ENCODE results near the gene CHD6. TPM values are rescaled to one million over a fixed set of nuclear protein-coding genes. Genes with fewer than 3 reads are reported as not detected.

Gene CHD6
- total and polyA plus RNA-seq, 2 experiments from 2014 or later: 41.0 to 158 TPM

DNA sequence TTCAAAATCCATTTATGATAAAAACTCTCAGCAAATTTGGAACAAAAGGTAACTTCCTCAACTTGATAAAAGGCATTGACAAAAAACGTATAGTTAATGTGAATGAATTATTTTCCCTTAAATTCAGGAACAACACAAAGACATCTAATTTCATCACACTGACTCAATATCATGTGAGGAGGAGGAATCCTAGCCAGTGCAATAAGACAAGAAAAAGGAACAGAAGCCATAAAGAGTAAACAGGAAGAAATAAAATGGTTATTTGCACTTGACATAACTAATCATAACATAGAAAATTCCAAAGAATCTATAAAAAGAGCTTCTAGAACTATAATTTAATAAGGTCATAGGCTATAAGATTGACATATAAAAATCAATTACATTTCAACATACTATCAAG, 31.4 kb downstream of the CHD6 start (continued):
- TF ChIP-seq, protein P1, sequence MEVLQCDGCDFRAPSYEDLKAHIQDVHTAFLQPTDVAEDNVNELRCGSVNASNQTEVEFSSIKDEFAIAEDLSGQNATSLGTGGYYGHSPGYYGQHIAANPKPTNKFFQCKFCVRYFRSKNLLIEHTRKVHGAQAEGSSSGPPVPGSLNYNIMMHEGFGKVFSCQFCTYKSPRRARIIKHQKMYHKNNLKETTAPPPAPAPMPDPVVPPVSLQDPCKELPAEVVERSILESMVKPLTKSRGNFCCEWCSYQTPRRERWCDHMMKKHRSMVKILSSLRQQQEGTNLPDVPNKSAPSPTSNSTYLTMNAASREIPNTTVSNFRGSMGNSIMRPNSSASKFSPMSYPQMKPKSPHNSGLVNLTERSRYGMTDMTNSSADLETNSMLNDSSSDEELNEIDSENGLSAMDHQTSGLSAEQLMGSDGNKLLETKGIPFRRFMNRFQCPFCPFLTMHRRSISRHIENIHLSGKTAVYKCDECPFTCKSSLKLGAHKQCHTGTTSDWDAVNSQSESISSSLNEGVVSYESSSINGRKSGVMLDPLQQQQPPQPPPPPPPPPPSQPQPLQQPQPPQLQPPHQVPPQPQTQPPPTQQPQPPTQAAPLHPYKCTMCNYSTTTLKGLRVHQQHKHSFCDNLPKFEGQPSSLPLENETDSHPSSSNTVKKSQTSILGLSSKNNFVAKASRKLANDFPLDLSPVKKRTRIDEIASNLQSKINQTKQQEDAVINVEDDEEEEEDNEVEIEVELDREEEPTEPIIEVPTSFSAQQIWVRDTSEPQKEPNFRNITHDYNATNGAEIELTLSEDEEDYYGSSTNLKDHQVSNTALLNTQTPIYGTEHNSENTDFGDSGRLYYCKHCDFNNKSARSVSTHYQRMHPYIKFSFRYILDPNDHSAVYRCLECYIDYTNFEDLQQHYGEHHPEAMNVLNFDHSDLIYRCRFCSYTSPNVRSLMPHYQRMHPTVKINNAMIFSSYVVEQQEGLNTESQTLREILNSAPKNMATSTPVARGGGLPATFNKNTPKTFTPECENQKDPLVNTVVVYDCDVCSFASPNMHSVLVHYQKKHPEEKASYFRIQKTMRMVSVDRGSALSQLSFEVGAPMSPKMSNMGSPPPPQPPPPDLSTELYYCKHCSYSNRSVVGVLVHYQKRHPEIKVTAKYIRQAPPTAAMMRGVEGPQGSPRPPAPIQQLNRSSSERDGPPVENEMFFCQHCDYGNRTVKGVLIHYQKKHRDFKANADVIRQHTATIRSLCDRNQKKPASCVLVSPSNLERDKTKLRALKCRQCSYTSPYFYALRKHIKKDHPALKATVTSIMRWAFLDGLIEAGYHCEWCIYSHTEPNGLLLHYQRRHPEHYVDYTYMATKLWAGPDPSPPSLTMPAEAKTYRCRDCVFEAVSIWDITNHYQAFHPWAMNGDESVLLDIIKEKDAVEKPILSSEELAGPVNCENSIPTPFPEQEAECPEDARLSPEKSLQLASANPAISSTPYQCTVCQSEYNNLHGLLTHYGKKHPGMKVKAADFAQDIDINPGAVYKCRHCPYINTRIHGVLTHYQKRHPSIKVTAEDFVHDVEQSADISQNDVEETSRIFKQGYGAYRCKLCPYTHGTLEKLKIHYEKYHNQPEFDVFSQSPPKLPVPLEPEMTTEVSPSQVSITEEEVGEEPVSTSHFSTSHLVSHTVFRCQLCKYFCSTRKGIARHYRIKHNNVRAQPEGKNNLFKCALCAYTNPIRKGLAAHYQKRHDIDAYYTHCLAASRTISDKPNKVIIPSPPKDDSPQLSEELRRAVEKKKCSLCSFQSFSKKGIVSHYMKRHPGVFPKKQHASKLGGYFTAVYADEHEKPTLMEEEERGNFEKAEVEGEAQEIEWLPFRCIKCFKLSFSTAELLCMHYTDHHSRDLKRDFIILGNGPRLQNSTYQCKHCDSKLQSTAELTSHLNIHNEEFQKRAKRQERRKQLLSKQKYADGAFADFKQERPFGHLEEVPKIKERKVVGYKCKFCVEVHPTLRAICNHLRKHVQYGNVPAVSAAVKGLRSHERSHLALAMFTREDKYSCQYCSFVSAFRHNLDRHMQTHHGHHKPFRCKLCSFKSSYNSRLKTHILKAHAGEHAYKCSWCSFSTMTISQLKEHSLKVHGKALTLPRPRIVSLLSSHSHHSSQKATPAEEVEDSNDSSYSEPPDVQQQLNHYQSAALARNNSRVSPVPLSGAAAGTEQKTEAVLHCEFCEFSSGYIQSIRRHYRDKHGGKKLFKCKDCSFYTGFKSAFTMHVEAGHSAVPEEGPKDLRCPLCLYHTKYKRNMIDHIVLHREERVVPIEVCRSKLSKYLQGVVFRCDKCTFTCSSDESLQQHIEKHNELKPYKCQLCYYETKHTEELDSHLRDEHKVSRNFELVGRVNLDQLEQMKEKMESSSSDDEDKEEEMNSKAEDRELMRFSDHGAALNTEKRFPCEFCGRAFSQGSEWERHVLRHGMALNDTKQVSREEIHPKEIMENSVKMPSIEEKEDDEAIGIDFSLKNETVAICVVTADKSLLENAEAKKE (CRISPR knock-in tag; IDR thresholded peaks at IDR 0.05): no peak
- TF ChIP-seq NANOG (IDR thresholded peaks at IDR 0.05; ENCODE audit: borderline replicate concordance): no peak

DNA sequence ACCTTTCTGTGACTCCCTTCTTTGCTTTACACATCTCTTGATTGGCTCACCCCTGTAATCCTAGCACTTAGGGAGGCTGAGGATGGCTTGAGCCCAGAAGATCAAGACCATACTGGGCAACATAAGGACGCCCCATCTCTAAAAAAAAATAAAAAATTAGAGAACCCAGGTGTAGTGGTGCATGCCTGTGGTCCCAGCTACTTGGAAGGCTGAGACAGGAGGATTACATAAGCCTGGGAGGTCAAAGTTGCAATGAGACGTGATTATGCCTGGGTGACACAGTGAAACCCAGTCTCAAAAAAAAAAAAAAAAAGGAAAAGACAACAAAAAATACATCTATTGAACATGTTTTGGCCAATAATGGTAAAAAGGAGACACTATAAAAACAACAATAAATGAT, 37.8 kb downstream of the CHD6 start:
- Histone ChIP-seq H3K36me3 (ENCODE audit: insufficient read depth) (no peaks in the 10 kb centered on the region), H3K4me2 (no peak overlapping the region), H3K4me1 (ENCODE audit: insufficient read depth) (peaks cover 22% of the 10 kb centered on the region), H3F3A (replicated peaks; ENCODE audit: low read depth) (no peaks in the 10 kb centered on the region), H2AFZ (no peak overlapping the region), H3K27me3 (ENCODE audit: insufficient read depth) (no peaks in the 10 kb centered on the region), H3K79me2 (replicated peaks; ENCODE audit: insufficient read depth) (peaks cover 100% of the 10 kb centered on the region), H3K9me2 (ENCODE audit: insufficient read depth) (no peaks in the 10 kb centered on the region), H3K4me3 (no peak overlapping the region), H4K20me1 (replicated peaks; ENCODE audit: insufficient read depth) (peaks cover 56% of the 10 kb centered on the region), H3K27ac (ENCODE audit: low read depth) (no peak overlapping the region)
- peaks cover 6% of the 10 kb centered on the region for H3K36me3 Mint-ChIP-seq (ENCODE audit: low read depth)
- no peak overlapping the region for H3K27ac Mint-ChIP-seq
- DNase-seq (ENCODE audit: low spot score): no peak
- H3K27me3 Mint-ChIP-seq (ENCODE audit: insufficient read depth, low read depth, poor library complexity): no peaks in the 10 kb centered on the region
- no peak for ATAC-seq
- H3K4me1 Mint-ChIP-seq: peaks cover 20% of the 10 kb centered on the region
- no peaks in the 10 kb centered on the region; the same call in 2 of the 3 replicates for H3K9me3 Mint-ChIP-seq
- H3K4me3 Mint-ChIP-seq: no peak overlapping the region
- TF ChIP-seq ZNF331 (CRISPR knock-in tag; IDR thresholded peaks at IDR 0.05; ENCODE audit: low read depth) (no peak), EZH2 (IDR thresholded peaks at IDR 0.05; ENCODE audit: low read depth, unreplicated experiment) (no peak), CREB1 (CRISPR knock-in tag; IDR thresholded peaks at IDR 0.05; ENCODE audit: low read depth) (no peak), POLR2AphosphoS5 (IDR thresholded peaks at IDR 0.05; ENCODE audit: low read depth) (no peak), STAT1 (IDR thresholded peaks at IDR 0.05; ENCODE audit: unreplicated experiment) (no peak), NANOG (IDR thresholded peaks at IDR 0.05; ENCODE audit: borderline replicate concordance) (no peak), EZH2phosphoT487 (IDR thresholded peaks at IDR 0.05; ENCODE audit: unreplicated experiment) (no peak), ZNF114 (CRISPR knock-in tag; IDR thresholded peaks at IDR 0.05) (no peak), JUNB (IDR thresholded peaks at IDR 0.05; ENCODE audit: unreplicated experiment) (no peak)
- TF ChIP-seq, protein P2, sequence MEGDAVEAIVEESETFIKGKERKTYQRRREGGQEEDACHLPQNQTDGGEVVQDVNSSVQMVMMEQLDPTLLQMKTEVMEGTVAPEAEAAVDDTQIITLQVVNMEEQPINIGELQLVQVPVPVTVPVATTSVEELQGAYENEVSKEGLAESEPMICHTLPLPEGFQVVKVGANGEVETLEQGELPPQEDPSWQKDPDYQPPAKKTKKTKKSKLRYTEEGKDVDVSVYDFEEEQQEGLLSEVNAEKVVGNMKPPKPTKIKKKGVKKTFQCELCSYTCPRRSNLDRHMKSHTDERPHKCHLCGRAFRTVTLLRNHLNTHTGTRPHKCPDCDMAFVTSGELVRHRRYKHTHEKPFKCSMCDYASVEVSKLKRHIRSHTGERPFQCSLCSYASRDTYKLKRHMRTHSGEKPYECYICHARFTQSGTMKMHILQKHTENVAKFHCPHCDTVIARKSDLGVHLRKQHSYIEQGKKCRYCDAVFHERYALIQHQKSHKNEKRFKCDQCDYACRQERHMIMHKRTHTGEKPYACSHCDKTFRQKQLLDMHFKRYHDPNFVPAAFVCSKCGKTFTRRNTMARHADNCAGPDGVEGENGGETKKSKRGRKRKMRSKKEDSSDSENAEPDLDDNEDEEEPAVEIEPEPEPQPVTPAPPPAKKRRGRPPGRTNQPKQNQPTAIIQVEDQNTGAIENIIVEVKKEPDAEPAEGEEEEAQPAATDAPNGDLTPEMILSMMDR (conservative IDR thresholded peaks at IDR 0.05; ENCODE audit: low read depth in 2 of 2): no peak
- TF ChIP-seq, protein P3, sequence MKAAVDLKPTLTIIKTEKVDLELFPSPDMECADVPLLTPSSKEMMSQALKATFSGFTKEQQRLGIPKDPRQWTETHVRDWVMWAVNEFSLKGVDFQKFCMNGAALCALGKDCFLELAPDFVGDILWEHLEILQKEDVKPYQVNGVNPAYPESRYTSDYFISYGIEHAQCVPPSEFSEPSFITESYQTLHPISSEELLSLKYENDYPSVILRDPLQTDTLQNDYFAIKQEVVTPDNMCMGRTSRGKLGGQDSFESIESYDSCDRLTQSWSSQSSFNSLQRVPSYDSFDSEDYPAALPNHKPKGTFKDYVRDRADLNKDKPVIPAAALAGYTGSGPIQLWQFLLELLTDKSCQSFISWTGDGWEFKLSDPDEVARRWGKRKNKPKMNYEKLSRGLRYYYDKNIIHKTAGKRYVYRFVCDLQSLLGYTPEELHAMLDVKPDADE (IDR thresholded peaks at IDR 0.05): no peak
- TF ChIP-seq, protein P4, sequence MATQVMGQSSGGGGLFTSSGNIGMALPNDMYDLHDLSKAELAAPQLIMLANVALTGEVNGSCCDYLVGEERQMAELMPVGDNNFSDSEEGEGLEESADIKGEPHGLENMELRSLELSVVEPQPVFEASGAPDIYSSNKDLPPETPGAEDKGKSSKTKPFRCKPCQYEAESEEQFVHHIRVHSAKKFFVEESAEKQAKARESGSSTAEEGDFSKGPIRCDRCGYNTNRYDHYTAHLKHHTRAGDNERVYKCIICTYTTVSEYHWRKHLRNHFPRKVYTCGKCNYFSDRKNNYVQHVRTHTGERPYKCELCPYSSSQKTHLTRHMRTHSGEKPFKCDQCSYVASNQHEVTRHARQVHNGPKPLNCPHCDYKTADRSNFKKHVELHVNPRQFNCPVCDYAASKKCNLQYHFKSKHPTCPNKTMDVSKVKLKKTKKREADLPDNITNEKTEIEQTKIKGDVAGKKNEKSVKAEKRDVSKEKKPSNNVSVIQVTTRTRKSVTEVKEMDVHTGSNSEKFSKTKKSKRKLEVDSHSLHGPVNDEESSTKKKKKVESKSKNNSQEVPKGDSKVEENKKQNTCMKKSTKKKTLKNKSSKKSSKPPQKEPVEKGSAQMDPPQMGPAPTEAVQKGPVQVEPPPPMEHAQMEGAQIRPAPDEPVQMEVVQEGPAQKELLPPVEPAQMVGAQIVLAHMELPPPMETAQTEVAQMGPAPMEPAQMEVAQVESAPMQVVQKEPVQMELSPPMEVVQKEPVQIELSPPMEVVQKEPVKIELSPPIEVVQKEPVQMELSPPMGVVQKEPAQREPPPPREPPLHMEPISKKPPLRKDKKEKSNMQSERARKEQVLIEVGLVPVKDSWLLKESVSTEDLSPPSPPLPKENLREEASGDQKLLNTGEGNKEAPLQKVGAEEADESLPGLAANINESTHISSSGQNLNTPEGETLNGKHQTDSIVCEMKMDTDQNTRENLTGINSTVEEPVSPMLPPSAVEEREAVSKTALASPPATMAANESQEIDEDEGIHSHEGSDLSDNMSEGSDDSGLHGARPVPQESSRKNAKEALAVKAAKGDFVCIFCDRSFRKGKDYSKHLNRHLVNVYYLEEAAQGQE (IDR thresholded peaks at IDR 0.05; ENCODE audit: unreplicated experiment): no peak
